GM18519 (cell line): ENCODE data around the gene IFI27L1.

Experiments
- ATAC-seq: cut with Tn5 transposase; IDR thresholded peaks from one replicate; pipeline ENCODE4 v1.9.1; 2021; ENCODE audit warnings: mild to moderate bottlenecking, moderate library complexity; ENCODE audit not compliant: unreplicated experiment, low FRiP score

The IFI27L1 gene

DNA sequence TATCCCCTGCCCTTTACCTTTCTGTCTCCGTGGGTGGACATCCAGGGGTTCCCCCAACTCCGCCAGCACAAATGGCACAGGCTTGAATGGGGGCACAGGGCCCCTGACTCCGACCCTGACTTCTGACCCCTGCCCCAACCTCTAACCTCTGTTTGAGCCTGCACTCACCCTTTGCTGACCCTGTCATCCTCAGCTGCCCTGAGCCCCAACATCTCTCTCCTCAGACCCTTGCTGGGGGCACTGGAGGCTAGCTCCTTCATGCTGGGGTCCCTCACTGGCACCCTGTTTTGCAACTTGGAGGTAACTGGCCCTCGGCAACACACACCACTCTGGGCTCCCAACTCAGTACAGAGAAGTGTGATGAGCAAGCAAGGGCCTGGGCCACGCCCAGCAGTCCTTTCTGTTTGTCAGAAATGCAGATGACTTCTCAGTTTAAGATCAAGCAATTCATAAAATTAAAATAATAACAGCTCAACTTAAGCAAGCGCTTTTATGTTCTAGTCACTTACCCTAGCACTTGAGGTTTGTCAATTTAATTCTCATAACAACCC lies 31.5 kb downstream of the IFI27L1 start:
- no peak for ATAC-seq

- no peak for ATAC-seq
Observed at GRCh38 chr14:94113073-94113472, 32.0 kb downstream of the IFI27L1 start.

DNA sequence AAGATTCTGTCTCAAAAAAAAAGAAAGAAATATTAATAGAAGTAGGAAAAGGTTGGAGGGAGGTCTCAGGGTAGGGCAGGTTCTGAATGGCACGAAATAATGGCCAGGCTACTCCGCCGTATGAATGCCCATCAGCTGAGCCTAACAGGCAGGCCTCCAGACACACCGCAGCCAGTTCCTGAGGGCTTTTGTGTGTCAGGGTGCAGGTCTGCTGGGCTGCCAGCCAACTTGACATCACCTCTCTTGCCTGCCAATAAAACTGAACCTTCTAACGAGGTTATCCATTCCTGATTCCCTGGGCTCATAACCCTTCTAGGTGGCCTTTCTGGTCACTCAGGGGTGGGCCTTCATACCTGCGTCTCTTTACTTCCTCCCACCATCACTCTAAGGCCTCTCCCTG lies 32.4 kb downstream of the IFI27L1 start:
- ATAC-seq = no peak

- ATAC-seq = no peak
Observed at GRCh38 chr14:94113908-94114588, 32.9 kb downstream of the IFI27L1 start.

- ATAC-seq = no peak
Observed at GRCh38 chr14:94114589-94115057, 33.5 kb downstream of the IFI27L1 start.

GRCh38 chr14:94115058-94115591 lies 34.0 kb downstream of the IFI27L1 start:
- ATAC-seq = no peak

- no peak for ATAC-seq
Observed at GRCh38 chr14:94115631-94116030, 34.5 kb downstream of the IFI27L1 start.

GRCh38 chr14:94116701-94117100 lies 35.6 kb downstream of the IFI27L1 start:
- no peak for ATAC-seq

DNA sequence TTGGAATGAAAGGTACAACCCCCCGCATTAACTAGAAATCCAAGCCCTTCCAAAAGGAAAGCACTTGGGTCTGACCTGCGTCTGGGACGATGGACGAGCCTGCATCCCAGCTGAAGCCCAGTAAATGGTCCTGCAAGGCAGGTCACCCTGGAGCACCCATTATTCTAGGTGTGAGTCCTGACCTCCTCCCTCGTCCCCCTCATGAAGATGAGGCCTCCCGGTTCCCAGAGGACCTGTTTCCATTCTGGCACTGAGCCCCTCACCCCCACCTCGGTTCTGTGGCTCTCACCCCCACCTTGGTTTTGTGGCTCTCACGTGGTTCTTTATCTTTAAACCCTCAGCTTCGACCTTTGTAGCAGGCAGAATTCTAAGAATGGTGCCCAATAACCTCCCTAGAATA lies 36.7 kb downstream of the IFI27L1 start:
- ATAC-seq = no peak

DNA sequence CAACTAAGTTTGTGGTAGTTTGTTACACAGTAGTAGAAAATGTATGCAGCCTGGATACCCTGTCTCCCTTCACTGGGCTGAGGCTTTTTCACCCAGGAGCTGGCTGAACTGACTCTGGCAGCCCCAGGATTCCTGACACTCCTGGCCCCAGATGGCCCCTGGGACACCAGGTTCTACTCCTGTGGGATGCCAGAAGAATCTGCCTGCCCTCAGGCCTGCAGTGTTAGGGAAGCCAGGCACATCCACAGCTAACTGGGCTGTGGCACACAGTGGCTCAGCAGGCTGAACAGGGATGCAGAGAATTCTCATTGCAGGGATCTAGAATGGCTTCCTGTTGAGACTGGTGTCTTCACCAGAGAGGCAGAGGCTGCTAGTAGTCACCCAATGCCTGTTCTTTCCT lies 38.0 kb downstream of the IFI27L1 start:
- ATAC-seq = no peak

DNA sequence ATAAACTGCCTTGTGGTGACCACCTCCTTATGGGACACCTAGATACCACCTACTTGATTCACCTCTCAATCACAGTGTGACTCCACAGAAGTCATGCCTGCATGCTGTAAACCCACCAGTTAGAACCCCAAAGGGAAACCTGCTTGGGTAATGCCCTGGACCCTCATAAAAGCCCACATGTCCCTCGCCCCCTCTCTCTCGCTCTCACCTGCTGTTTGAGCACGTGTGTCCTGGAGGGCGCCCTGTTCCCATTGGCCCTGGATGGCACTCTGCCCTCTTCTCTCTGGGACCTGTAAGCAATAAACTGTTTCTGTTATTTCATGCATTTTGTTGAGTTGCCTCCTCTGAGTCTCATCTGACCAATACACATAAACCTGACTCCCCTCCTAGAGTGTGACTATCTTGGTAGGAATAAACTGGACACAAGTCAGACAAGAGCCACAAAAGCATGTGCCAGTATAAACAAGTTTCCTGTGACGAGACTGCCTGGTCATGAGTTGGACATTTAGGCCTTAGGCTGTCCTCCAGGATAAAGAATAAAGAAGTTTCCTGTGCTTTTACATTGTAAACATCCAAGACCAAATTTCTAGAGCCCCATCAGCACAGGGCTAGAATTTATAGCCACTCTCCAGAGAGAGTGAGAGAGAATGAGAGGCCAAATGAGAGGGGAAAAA lies 39.7 kb downstream of the IFI27L1 start:
- ATAC-seq = no peak

GRCh38 chr14:94121485-94121884 lies 40.4 kb downstream of the IFI27L1 start:
- ATAC-seq = no peak

DNA sequence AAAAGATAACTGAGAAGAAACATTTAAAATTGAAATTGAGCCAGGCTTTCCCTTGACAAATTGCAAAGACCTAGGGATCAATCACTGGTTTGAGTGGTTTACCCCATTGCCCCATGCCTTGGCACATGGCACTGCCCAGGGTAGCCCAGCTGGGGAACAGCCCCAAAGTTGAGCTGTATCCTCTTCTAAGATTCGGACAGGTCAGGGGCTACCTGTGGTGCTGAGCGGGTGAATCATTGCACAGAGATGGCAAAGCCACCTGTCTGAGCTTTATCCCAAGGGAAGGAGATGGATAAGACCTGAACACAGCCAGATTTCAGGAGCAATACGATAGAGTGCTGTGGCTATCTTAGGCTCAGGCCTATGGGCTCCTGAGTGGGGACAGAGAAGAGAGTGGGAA lies 41.3 kb downstream of the IFI27L1 start:
- no peak for ATAC-seq

GRCh38 chr14:94123296-94123695 lies 42.2 kb downstream of the IFI27L1 start:
- no peak for ATAC-seq

- no peak for ATAC-seq
Observed at GRCh38 chr14:94123868-94124267, 42.8 kb downstream of the IFI27L1 start.

GRCh38 chr14:94124582-94125377 lies 43.7 kb downstream of the IFI27L1 start:
- no peak for ATAC-seq

- ATAC-seq = no peak
Observed at GRCh38 chr14:94125659-94126418, 44.7 kb downstream of the IFI27L1 start.

DNA sequence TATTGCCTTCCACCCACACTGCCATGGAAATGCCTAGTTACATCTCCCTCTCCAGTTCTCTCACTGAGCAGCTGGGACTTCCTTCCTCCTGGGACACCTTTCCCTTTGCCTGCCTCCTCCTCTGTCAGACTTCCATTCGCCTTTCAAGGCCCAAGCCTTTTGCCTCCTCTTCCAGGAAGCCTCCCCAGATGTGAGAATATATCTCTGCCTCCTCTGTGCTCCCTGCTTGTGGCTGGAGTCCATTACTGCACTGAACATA lies 45.2 kb downstream of the IFI27L1 start:
- ATAC-seq = no peak

GRCh38 chr14:94126800-94127199 lies 45.7 kb downstream of the IFI27L1 start:
- no peak for ATAC-seq

DNA sequence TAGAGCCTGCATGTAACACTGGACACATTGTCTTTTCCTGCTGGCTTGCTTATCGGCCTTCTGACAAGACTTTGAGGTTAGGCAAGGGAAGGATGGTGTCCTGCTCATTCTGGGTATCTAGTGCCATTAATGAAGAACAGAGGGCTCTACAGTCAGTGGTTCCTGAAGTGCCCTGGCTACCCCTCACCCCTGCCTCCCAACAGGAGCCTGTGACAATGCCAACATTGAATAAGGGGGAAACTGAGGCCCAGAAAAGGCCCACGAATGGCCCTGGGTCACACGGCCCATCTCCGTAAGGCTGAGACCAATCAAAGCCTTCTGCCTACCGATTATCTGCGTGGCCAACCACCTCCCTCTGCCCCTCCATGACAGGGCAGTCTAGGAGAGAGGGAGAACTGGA lies 46.2 kb downstream of the IFI27L1 start:
- no peak for ATAC-seq
